ENCODE results near the gene ZNF688.

- TF ChIP-seq CTCF (IDR thresholded peaks at IDR 0.05; ENCODE audit: insufficient read depth, low read depth, low read length) (no peak), EZH2 (IDR thresholded peaks at IDR 0.05; ENCODE audit: insufficient read depth, low read length) (no peak)
Observed at GRCh38 chr16:30562021-30562420, 9.5 kb downstream of the ZNF688 start.

All from astrocyte (in vitro differentiated cells and primary cell).